A549 (cell line): ENCODE measurements around the gene LAMB3. TPM values are rescaled to one million over a fixed set of nuclear protein-coding genes. Genes with fewer than 3 reads are reported as not detected.

Experiments
- ATAC-seq, 2 experiments: fragments of 200-7000 bp in 1 of 2; fragments of >200 bp in 1 of 2; cut with Nextera tagmentation in 1 of 2; cut with Tn5 transposase in 1 of 2; 3 replicates each; pipeline versions ENCODE4 v1.8.0 to v1.9.1; 2018 to 2020; ENCODE audit warnings: mild to moderate bottlenecking in 1 of 2, moderate library complexity in 1 of 2
- CTCF ChIA-PET: fragments of 300-600 bp; sonication (Branson Sonifier 250); formaldehyde crosslinking; extraction: SDS; loops from one replicate; lab custom pipeline; 2021; ENCODE audit warnings: antibody characterized with exemption, inconsistent platforms; lab: Yijun Ruan, JAX
- POLR2A ChIA-PET: fragments of 350-600 bp; formaldehyde crosslinking; extraction: SDS; loops from one replicate; lab custom pipeline; 2021; ENCODE audit warnings: antibody characterized with exemption, inconsistent platforms; lab: Yijun Ruan, JAX
- DNase-seq, 2 experiments: peaks; one replicate each; pipeline versions ENCODE4 v3.0.0 to v3.0.0-alpha.2; 2011 to 2016; ENCODE audit warnings: low read depth in 1 of 2, low spot score in 1 of 2
- FAIRE-seq: peaks from 2 replicates; lab custom pipeline; 2011; peaks lifted over from hg19 to GRCh38; lab: Jason Lieb, UNC
- H3K27ac ChIP-seq, 2 experiments: fragments of >200 bp; sonication (Bioruptor Twin); formaldehyde crosslinking; 3 replicates each; pipeline ENCODE4 v1.5.1; 2016 to 2017
- H3K4me1 ChIP-seq: fragments of >200 bp; sonication (Bioruptor Twin); formaldehyde crosslinking; 3 replicates; pipeline ENCODE4 v1.6.1; 2016
- H3K4me2 ChIP-seq: fragments of >200 bp; sonication (Bioruptor Twin); formaldehyde crosslinking; 3 replicates; pipeline ENCODE4 v1.6.1; 2016
- H3K4me3 ChIP-seq: fragments of >200 bp; sonication (Bioruptor Twin); formaldehyde crosslinking; 3 replicates; pipeline ENCODE4 v1.5.1; 2016
- H3K9me3 ChIP-seq: fragments of >200 bp; sonication (Bioruptor Twin); formaldehyde crosslinking; 3 replicates; pipeline ENCODE4 v1.6.1; 2016
- CEBPB ChIP-seq, 2 experiments: fragments of >200 bp in 1 of 2; sonication (Bioruptor Twin) in 1 of 2; formaldehyde crosslinking in 1 of 2; IDR thresholded peaks; 2 replicates each; pipeline ENCODE4 v1.6.1; 2012 to 2016
- EHF ChIP-seq: fragments of 250-450 bp; sonication (Bioruptor Pico); IDR thresholded peaks from 2 replicates; pipeline ENCODE4 v1.5.0; 2020; ENCODE audit warnings: mild to moderate bottlenecking
- GATA3 ChIP-seq: IDR thresholded peaks from 2 replicates; pipeline ENCODE4 v1.6.1; 2012; ENCODE audit warnings: borderline replicate concordance
- HOXB5 ChIP-seq: fragments of 250-450 bp; sonication (Bioruptor Pico); IDR thresholded peaks from 2 replicates; pipeline ENCODE4 v1.5.0; 2020; ENCODE audit warnings: mild to moderate bottlenecking, moderate library complexity
- JUN ChIP-seq, 2 experiments: fragments of >200 bp; sonication (Bioruptor Twin); formaldehyde crosslinking; IDR thresholded peaks; 2 replicates in 1 of 2; 3 replicates in 1 of 2; pipeline ENCODE4 v1.6.1; 2016 to 2017
- JUNB ChIP-seq: fragments of >200 bp; sonication (Bioruptor Twin); formaldehyde crosslinking; IDR thresholded peaks from 2 replicates; pipeline ENCODE4 v1.6.1; 2016
- KDM5A ChIP-seq: fragments of 200-600 bp; sonication (generic); IDR thresholded peaks from 2 replicates; pipeline ENCODE4 v1.6.1; 2016; ENCODE audit warnings: antibody characterized with exemption, mild to moderate bottlenecking
- MAFK ChIP-seq: fragments of 450-650 bp; IDR thresholded peaks from 2 replicates; pipeline ENCODE4 v1.6.1; 2014; ENCODE audit not compliant: partially characterized antibody
- NR3C1 ChIP-seq: fragments of >200 bp; sonication (Bioruptor Twin); formaldehyde crosslinking; IDR thresholded peaks from 3 replicates; pipeline ENCODE4 v1.6.1; 2017
- RAD21 ChIP-seq, 2 experiments: fragments of >200 bp in 1 of 2; sonication (Bioruptor Twin) in 1 of 2; formaldehyde crosslinking in 1 of 2; IDR thresholded peaks in 1 of 2; conservative IDR thresholded peaks in 1 of 2; 2 replicates in 1 of 2; 3 replicates in 1 of 2; pipeline ENCODE4 v1.6.1; 2012 to 2018; ENCODE audit warnings: inconsistent platforms in 1 of 2
- RARB ChIP-seq: fragments of 250-450 bp; sonication (Bioruptor Pico); IDR thresholded peaks from 2 replicates; pipeline ENCODE4 v1.8.0; 2021; ENCODE audit warnings: mild to moderate bottlenecking, moderate library complexity
- RCOR1 ChIP-seq: fragments of 150-350 bp; IDR thresholded peaks from 2 replicates; pipeline ENCODE4 v1.6.1; 2014; ENCODE audit warnings: antibody characterized with exemption, low read length, low read depth
- RFX5 ChIP-seq: fragments of 450-650 bp; IDR thresholded peaks from 2 replicates; pipeline ENCODE4 v1.7.1; 2014; ENCODE audit warnings: antibody characterized with exemption, mild to moderate bottlenecking, moderate library complexity
- SMC3 ChIP-seq: fragments of >200 bp; sonication (Bioruptor Twin); formaldehyde crosslinking; IDR thresholded peaks from 3 replicates; pipeline ENCODE4 v1.6.1; 2018; ENCODE audit warnings: inconsistent platforms
- SREBF2 ChIP-seq: fragments of 450-650 bp; IDR thresholded peaks from 2 replicates; pipeline ENCODE4 v1.6.1; 2014; ENCODE audit warnings: mild to moderate bottlenecking, moderate library complexity
- TFCP2L1 ChIP-seq: fragments of 250-450 bp; sonication (Bioruptor Pico); IDR thresholded peaks from 2 replicates; pipeline ENCODE4 v1.5.0; 2021; ENCODE audit warnings: mild to moderate bottlenecking
- ZFP36 ChIP-seq: fragments of 450-650 bp; IDR thresholded peaks from 2 replicates; pipeline ENCODE4 v1.6.1; 2014; ENCODE audit warnings: borderline replicate concordance; ENCODE audit not compliant: partially characterized antibody
- WGBS: methylation state at CpG from one replicate; pipeline ENCODE4 v1.1.6; 2017; ENCODE audit errors: missing lambda C conversion rate; 5-methylcytosine and 5-hydroxymethylcytosine counted together
- polyA plus RNA-seq, 4 experiments: library from polyadenylated mRNA; depleted of rRNA in 3 of 4; stranded (reverse); fragments of >200 nt; fragmentation: RNase III in 1 of 4; extraction: RNeasy Plus Mini Kit Qiagen cat#74134 plus additional on column Dnase treatment in 1 of 4; gene quantifications; 2 replicates in 3 of 4; 3 replicates in 1 of 4; pipeline ENCODE4 v1.2.3, GENCODE V29; 2011 to 2017
- TF ChIP-seq, protein P1 (sequence below): fragments of >200 bp; sonication (Bioruptor Twin); formaldehyde crosslinking; IDR thresholded peaks from 2 replicates; pipeline ENCODE4 v1.6.1; 2016
- TF ChIP-seq, protein P2 (sequence below): fragments of >200 bp; sonication (Bioruptor Twin); formaldehyde crosslinking; IDR thresholded peaks from 3 replicates; pipeline ENCODE4 v1.5.1; 2016
- TF ChIP-seq, protein P3 (sequence below): fragments of 450-650 bp; IDR thresholded peaks from 2 replicates; pipeline ENCODE4 v1.6.1; 2014; ENCODE audit warnings: antibody characterized with exemption
- TF ChIP-seq, protein P4 (sequence below): IDR thresholded peaks from 2 replicates; pipeline ENCODE4 v1.6.1; 2012
- TF ChIP-seq, protein P5 (sequence below): IDR thresholded peaks from 2 replicates; pipeline ENCODE4 v1.6.1; 2012; ENCODE audit warnings: low read depth, borderline replicate concordance

LAMB3 gene
- polyA plus RNA-seq, 2 of the 4 experiments (the other 2 are of a cell fraction), result 7.3 to 9.1 TPM

DNA sequence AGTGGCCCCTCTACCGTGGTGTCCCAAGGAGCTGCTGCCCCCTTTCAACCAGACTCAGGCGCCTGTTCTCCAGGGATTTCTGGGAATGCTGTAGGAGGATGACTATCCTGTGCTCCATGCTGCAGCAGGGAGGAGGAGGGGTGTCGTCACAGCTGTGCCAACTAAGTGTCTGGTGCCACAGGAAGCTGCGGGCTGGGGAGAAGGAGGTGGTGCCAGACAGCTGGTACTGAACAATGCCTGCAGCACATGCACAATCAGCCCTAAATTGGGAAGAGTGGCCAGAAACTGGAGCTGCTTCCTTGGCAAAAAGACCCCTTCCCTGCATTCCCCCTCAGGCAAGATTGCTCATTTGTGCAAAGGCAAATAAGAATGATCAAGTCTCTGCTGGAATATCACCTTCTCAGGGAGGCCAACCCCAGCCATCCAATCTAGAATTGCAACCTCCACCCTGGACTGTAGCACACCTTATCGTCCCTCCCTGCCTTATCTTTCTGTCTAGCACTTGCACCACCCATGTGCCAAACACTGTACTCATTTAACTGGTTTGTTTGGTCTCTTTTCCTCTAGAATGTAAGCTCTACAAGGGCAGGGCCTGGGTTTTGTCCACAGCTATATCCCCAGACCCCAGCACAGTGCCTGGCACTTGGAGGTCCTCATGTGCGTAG, 33.3 kb downstream of the LAMB3 start:
- no peak overlapping the region for H3K4me2 ChIP-seq
- ATAC-seq (no peak), DNase-seq (no peak), FAIRE-seq (no peak)
- 79% methylated on average over 4 of the region's 6 CpGs for WGBS
- CTCF ChIA-PET, result interaction anchor here (0.8 to 2.8 kb wide), 11 partner anchors 8 to 132 kb away, joined by 3 to 13 read pairs (median 4); no protein-coding TSS in a partner anchor
- TF ChIP-seq, protein P1, sequence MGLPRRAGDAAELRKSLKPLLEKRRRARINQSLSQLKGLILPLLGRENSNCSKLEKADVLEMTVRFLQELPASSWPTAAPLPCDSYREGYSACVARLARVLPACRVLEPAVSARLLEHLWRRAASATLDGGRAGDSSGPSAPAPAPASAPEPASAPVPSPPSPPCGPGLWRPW, result no peak
- no peak for TF ChIP-seq JUNB
- TF ChIP-seq, protein P2, sequence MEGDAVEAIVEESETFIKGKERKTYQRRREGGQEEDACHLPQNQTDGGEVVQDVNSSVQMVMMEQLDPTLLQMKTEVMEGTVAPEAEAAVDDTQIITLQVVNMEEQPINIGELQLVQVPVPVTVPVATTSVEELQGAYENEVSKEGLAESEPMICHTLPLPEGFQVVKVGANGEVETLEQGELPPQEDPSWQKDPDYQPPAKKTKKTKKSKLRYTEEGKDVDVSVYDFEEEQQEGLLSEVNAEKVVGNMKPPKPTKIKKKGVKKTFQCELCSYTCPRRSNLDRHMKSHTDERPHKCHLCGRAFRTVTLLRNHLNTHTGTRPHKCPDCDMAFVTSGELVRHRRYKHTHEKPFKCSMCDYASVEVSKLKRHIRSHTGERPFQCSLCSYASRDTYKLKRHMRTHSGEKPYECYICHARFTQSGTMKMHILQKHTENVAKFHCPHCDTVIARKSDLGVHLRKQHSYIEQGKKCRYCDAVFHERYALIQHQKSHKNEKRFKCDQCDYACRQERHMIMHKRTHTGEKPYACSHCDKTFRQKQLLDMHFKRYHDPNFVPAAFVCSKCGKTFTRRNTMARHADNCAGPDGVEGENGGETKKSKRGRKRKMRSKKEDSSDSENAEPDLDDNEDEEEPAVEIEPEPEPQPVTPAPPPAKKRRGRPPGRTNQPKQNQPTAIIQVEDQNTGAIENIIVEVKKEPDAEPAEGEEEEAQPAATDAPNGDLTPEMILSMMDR, result no peak
- no peak for TF ChIP-seq ZFP36
- no peak for TF ChIP-seq RARB (CRISPR knock-in tag)
- TF ChIP-seq, protein P3, sequence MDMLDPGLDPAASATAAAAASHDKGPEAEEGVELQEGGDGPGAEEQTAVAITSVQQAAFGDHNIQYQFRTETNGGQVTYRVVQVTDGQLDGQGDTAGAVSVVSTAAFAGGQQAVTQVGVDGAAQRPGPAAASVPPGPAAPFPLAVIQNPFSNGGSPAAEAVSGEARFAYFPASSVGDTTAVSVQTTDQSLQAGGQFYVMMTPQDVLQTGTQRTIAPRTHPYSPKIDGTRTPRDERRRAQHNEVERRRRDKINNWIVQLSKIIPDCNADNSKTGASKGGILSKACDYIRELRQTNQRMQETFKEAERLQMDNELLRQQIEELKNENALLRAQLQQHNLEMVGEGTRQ, result no peak
- TF ChIP-seq RAD21 (conservative IDR thresholded peaks at IDR 0.05 in 1 of 2, IDR thresholded peaks at IDR 0.05 in 1 of 2), result no peak
- TF ChIP-seq GATA3, result no peak
- no peak for TF ChIP-seq SMC3
- TF ChIP-seq, protein P4, sequence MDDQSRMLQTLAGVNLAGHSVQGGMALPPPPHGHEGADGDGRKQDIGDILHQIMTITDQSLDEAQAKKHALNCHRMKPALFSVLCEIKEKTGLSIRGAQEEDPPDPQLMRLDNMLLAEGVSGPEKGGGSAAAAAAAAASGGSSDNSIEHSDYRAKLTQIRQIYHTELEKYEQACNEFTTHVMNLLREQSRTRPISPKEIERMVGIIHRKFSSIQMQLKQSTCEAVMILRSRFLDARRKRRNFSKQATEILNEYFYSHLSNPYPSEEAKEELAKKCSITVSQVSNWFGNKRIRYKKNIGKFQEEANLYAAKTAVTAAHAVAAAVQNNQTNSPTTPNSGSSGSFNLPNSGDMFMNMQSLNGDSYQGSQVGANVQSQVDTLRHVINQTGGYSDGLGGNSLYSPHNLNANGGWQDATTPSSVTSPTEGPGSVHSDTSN, result no peak
- TF ChIP-seq CEBPB (IDR thresholded peaks at IDR 0.05), result no peak
- no peaks in the 10 kb centered on the region for H3K9me3 ChIP-seq
- POLR2A ChIA-PET, result no interaction called here
- H3K27ac ChIP-seq, result no peak overlapping the region
- no peaks in the 10 kb centered on the region for H3K4me1 ChIP-seq
- H3K4me3 ChIP-seq, result no peak overlapping the region

DNA sequence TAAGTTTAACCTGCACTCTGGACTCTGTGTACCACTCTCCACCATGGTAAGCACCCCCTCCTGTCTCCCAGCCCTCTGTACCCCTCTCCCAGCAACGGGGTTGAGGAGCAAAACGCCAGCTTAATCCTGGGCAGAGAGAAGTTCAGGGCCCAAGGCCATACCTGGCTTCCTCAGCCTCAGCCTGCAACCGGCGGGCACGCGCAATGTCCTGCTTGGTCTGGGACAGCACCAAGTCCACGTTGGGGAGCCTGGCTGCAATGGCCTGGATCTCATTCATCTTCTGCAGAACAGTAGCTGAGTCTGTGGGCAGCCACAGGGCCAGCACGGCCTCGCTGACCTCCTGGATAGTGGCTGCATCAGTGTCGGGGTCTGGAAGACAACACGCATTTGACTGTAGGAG, 33.9 kb downstream of the LAMB3 start:
- Histone ChIP-seq H3K4me2 (no peak overlapping the region), H3K27ac (no peak overlapping the region), H3K4me3 (no peak overlapping the region), H3K4me1 (no peaks in the 10 kb centered on the region), H3K9me3 (no peaks in the 10 kb centered on the region)
- no peak for FAIRE-seq
- ChIA-PET POLR2A (no interaction called here), CTCF (interaction anchor here (1.2 to 2.8 kb wide), 6 partner anchors 9 to 52 kb away, joined by 3 to 13 read pairs (median 5); no protein-coding TSS in a partner anchor)
- no peak for ATAC-seq
- no peak for TF ChIP-seq RCOR1
- no peak for TF ChIP-seq TFCP2L1 (CRISPR knock-in tag)
- TF ChIP-seq, protein P2, result no peak
- no peak for TF ChIP-seq RFX5
- no peak for TF ChIP-seq HOXB5 (CRISPR knock-in tag)
- no peak for TF ChIP-seq SREBF2
- no peak for TF ChIP-seq NR3C1
- TF ChIP-seq JUNB, result no peak
- no peak for TF ChIP-seq JUN (IDR thresholded peaks at IDR 0.05)
- no peak for TF ChIP-seq KDM5A
- TF ChIP-seq SMC3, result no peak
- TF ChIP-seq, protein P5, sequence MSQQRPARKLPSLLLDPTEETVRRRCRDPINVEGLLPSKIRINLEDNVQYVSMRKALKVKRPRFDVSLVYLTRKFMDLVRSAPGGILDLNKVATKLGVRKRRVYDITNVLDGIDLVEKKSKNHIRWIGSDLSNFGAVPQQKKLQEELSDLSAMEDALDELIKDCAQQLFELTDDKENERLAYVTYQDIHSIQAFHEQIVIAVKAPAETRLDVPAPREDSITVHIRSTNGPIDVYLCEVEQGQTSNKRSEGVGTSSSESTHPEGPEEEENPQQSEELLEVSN, result no peak
- TF ChIP-seq MAFK, result no peak
- TF ChIP-seq EHF (CRISPR knock-in tag), result no peak
- no peak for DNase-seq
- WGBS, result 67% methylated on average over 11 of the region's 11 CpGs
